BE2C (cell line): ENCODE results near the gene NUDT15.
"Not testable (repeated sequence)": the region's sequence is repeated elsewhere in the genome, so short reads cannot be mapped to it uniquely, and the experiment has no call there.

Source experiments
- DNase-seq: peaks from one replicate; pipeline ENCODE4 v3.0.0-alpha.2; 2020
- H3K27me3 ChIP-seq: fragments of 250-450 bp; sonication (Bioruptor Pico); 2 replicates; pipeline ENCODE4 v1.5.1; 2020; ENCODE audit warnings: mild to moderate bottlenecking
- H3K36me3 ChIP-seq: fragments of 250-450 bp; sonication (Bioruptor Pico); 2 replicates; pipeline ENCODE4 v1.5.1; 2020; ENCODE audit warnings: mild to moderate bottlenecking
- H3K4me1 ChIP-seq: fragments of 250-450 bp; sonication (Bioruptor Pico); 2 replicates; pipeline ENCODE4 v1.5.1; 2020
- H3K4me3 ChIP-seq: 2 replicates; pipeline ENCODE4 v1.5.1; 2011; ENCODE audit warnings: low read depth, low read length
- H3K9me3 ChIP-seq: fragments of 250-450 bp; sonication (Bioruptor Pico); 2 replicates; pipeline ENCODE4 v1.5.1; 2020
- TF ChIP-seq, protein P1 (sequence below): IDR thresholded peaks from 2 replicates; pipeline ENCODE4 v1.5.1; 2012; ENCODE audit warnings: mild to moderate bottlenecking, low read depth, low read length

NUDT15 gene

DNA sequence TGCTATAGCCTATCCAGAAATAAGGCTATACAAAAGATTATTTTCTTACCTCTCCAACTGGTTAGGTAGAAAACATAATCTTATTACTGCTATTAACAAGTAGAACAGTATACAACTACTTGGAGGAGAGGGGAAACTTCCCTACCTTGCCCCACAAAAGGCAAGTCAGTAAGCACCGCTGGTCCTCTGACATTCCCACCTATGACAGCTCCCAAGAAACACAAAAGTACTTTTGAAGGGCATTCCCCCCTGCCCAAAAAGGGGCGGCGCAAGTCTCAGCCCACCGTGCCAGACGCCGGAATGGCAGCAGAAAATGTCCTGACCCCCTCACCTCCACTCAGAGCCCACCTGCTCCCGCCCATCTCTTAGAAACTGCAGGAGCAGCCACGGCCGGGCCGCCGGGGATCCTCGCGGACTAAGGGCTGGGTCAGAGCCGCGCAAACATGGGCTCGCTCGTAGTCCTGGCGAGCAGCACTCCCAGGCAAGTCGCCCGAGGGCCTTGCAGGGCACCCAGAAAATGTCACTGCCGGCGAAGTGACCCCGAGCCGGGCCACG, 36.9 kb upstream of the NUDT15 start:
- H3K27me3 ChIP-seq = no peaks in the 10 kb centered on the region
- H3K4me3 ChIP-seq = peak overlapping the region; percentile 98
- peaks cover 3% of the 10 kb centered on the region for H3K4me1 ChIP-seq
- DNase-seq = no peak
- H3K36me3 ChIP-seq = peaks cover 7% of the 10 kb centered on the region
- TF ChIP-seq, protein P1, sequence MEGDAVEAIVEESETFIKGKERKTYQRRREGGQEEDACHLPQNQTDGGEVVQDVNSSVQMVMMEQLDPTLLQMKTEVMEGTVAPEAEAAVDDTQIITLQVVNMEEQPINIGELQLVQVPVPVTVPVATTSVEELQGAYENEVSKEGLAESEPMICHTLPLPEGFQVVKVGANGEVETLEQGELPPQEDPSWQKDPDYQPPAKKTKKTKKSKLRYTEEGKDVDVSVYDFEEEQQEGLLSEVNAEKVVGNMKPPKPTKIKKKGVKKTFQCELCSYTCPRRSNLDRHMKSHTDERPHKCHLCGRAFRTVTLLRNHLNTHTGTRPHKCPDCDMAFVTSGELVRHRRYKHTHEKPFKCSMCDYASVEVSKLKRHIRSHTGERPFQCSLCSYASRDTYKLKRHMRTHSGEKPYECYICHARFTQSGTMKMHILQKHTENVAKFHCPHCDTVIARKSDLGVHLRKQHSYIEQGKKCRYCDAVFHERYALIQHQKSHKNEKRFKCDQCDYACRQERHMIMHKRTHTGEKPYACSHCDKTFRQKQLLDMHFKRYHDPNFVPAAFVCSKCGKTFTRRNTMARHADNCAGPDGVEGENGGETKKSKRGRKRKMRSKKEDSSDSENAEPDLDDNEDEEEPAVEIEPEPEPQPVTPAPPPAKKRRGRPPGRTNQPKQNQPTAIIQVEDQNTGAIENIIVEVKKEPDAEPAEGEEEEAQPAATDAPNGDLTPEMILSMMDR = no peak
- no peaks in the 10 kb centered on the region for H3K9me3 ChIP-seq

DNA sequence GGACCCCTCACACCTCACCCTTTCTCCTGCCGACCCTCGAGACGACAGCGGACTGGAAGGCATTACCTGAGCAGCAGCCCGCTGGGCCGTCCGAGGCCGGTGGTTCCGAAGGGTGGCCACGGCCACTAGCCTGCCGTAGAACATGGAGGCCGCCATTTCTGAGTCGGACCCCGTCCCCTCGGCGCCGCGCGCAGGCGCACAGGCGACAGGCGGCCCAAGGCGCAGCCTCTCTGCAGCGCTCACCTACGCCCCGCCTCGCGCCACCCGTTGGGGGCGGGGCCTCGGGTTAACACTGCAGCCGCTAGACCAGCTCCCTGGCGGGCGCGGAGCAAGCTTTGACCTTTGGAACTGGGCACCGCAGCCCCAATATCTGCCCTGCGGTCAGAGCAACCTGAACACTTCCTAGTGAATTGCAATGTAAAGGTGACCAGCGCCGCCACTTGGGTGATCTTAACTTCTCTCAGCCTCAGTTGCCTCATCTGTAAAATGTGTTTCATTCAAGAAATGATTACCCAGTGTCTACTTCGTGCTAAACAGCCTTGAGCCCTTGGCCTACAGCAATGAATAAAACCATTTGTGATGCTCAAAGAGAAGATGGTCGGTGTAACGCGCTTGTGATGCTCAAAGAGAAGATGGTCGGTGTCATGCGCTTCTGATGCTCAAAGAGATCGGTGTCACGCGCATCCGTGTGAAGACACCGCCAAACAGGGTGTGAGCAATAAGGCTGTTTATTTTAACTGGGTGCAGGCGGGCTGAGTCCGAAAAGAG, 36.2 kb upstream of the NUDT15 start, which contains the start of gene SUCLA2:
Gene SUCLA2, minus strand, starts transcription at position 160 of the 768 bp plus-strand sequence. Its CDS starts 4 bp downstream, at position 156.
- DNase-seq = peak; percentile 97
- Histone ChIP-seq H3K4me3 (peak within 1 kb of the TSS; percentile 98), H3K9me3 (no peaks in the 10 kb centered on the region), H3K4me1 (peaks cover 3% of the 10 kb centered on the region), H3K27me3 (no peaks in the 10 kb centered on the region), H3K36me3 (peaks cover 3% of the 10 kb centered on the region; the same call in 1 of the 2 replicates)
- TF ChIP-seq, protein P1 = no peak

DNA sequence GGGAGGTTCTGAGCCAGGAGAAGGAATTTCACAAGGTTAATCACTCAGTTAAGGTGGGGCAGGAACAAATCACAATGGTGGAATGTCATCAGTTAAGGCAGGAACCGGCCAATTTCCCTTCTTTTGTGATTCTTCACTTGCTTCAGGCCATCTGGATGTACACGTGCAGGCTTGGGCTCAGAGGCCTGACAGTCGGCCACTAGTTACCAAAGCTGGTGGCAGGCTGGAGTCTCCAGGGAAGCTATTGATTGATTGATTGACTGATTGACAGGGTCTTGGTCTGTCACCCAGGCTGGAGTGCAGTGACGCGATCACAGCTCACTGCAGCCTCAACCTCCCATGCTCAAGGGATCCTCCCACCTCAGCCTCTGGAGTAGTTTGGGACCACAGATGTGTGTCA, 35.5 kb upstream of the NUDT15 start:
- H3K4me3 ChIP-seq, H3K4me1 ChIP-seq, H3K36me3 ChIP-seq, H3K9me3 ChIP-seq, H3K27me3 ChIP-seq, DNase-seq: not testable (repeated sequence)

DNA sequence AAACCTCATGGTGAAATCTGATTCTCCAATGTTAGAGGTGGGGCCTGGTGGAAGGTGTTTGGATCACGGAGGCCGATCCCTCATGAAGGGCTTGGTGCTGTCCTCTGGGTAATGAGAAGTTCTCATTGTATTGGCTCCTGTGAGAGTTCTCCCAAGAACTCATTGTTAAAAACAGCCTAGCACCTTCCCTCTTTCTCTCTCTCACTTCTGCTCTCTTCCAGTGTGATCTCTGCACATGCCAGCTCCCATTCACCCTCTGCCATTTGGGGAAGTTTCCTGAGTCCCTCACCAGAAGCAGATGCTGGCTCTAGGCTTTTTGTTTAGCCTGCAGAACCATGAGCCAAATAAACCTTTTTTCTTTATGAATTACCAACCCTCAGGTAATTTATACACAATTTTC, 33.3 kb upstream of the NUDT15 start:
- Histone ChIP-seq H3K9me3 (no peaks in the 10 kb centered on the region), H3K27me3 (no peaks in the 10 kb centered on the region), H3K36me3 (no peaks in the 10 kb centered on the region), H3K4me1 (peaks cover 3% of the 10 kb centered on the region), H3K4me3 (no peak overlapping the region)
- TF ChIP-seq, protein P1 = no peak
- DNase-seq = no peak

DNA sequence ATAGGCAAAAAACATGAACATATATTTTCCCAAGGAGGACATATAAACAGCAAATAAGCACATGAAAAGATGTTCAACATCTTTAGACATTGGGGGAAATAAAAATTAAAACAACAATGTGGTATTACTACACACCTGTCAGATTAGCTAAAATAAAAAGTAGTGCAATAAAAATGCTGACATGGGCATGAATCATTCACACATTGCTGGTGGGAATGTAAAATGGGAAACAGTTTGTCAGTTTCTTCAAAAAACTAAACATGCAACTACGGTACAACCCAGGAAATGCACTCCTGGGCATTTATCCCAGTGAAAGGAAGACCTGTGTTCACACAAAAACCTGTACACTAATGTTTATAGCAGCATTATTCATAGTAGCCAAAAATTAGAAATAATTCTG, 31.1 kb upstream of the NUDT15 start:
- Histone ChIP-seq H3K4me1 (peaks cover 2% of the 10 kb centered on the region), H3K9me3 (no peaks in the 10 kb centered on the region), H3K4me3 (no peak overlapping the region), H3K27me3 (no peaks in the 10 kb centered on the region), H3K36me3 (no peaks in the 10 kb centered on the region)
- no peak for DNase-seq
- TF ChIP-seq, protein P1 = no peak

DNA sequence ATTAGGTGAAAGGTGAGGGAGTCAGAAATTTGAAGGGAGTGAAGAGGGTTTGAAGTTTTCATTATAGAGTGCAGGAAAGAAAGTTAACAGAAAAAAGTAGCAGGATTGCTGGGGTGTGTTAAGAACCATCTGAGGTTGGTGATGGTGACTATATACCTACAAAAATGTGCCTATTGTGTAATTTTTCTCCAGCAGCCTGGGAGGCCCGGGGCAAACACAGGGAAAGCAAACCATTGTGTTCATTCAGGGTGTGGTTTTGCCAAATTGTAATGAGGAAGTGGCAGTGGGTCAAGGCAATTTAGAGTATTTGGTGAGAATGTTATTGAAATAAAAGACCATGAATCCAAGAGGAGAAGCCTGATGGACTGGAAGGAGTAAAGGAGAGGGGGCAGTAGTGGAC, 28.2 kb upstream of the NUDT15 start:
- H3K9me3 ChIP-seq = no peaks in the 10 kb centered on the region
- peaks cover 3% of the 10 kb centered on the region; the same call in 1 of the 2 replicates for H3K36me3 ChIP-seq
- H3K4me3 ChIP-seq = no peak overlapping the region
- no peaks in the 10 kb centered on the region for H3K27me3 ChIP-seq
- H3K4me1 ChIP-seq = no peaks in the 10 kb centered on the region
- TF ChIP-seq, protein P1 = no peak
- no peak for DNase-seq
